HG03066 (cell line): ENCODE results near the gene MDFI.

Experiments used
- ATAC-seq: cut with Tn5 transposase; IDR thresholded peaks from one replicate; pipeline ENCODE4 v1.9.1; 2021; ENCODE audit warnings: low read depth; ENCODE audit not compliant: unreplicated experiment

Gene MDFI

GRCh38 chr6:41648070-41648585 lies 9.9 kb downstream of the MDFI start:
- no peak for ATAC-seq

- ATAC-seq: no peak
Measured at GRCh38 chr6:41648921-41649320, 10.7 kb downstream of the MDFI start.

- no peak for ATAC-seq
Measured at GRCh38 chr6:41649596-41649995, 11.3 kb downstream of the MDFI start.

- ATAC-seq: no peak
Measured at GRCh38 chr6:41650120-41650519, 11.9 kb downstream of the MDFI start.

- ATAC-seq: no peak
Measured at GRCh38 chr6:41651246-41651961, 13.1 kb downstream of the MDFI start.

- no peak for ATAC-seq
Measured at GRCh38 chr6:41651962-41652657, 13.8 kb downstream of the MDFI start.

- ATAC-seq: no peak
Measured at GRCh38 chr6:41652866-41653652, 14.8 kb downstream of the MDFI start.

- no peak for ATAC-seq
Measured at GRCh38 chr6:41653691-41654090, 15.4 kb downstream of the MDFI start.

GRCh38 chr6:41654151-41654697 lies 16.0 kb downstream of the MDFI start:
- no peak for ATAC-seq

GRCh38 chr6:41654698-41655151 lies 16.5 kb downstream of the MDFI start:
- no peak for ATAC-seq

- no peak for ATAC-seq
Measured at GRCh38 chr6:41655176-41655575, 16.9 kb downstream of the MDFI start.

- ATAC-seq: no peak
Measured at GRCh38 chr6:41655646-41656001, 17.4 kb downstream of the MDFI start.

GRCh38 chr6:41656002-41656691 lies 17.9 kb downstream of the MDFI start:
- ATAC-seq: no peak

GRCh38 chr6:41657131-41658094 lies 19.1 kb downstream of the MDFI start:
- ATAC-seq: no peak

GRCh38 chr6:41658636-41659035 lies 20.4 kb downstream of the MDFI start:
- ATAC-seq: no peak

- no peak for ATAC-seq
Measured at GRCh38 chr6:41659935-41660334, 21.7 kb downstream of the MDFI start.

GRCh38 chr6:41663568-41663967 lies 25.3 kb downstream of the MDFI start:
- ATAC-seq: no peak

GRCh38 chr6:41664271-41664670 lies 26.0 kb downstream of the MDFI start:
- ATAC-seq: no peak

GRCh38 chr6:41667195-41667594 lies 28.9 kb downstream of the MDFI start:
- ATAC-seq: no peak
